ENCODE data around the gene FLOT2.
"Not testable (repeated sequence)": the region's sequence is repeated elsewhere in the genome, so short reads cannot be mapped to it uniquely, and the experiment has no call there.

Gene FLOT2

DNA sequence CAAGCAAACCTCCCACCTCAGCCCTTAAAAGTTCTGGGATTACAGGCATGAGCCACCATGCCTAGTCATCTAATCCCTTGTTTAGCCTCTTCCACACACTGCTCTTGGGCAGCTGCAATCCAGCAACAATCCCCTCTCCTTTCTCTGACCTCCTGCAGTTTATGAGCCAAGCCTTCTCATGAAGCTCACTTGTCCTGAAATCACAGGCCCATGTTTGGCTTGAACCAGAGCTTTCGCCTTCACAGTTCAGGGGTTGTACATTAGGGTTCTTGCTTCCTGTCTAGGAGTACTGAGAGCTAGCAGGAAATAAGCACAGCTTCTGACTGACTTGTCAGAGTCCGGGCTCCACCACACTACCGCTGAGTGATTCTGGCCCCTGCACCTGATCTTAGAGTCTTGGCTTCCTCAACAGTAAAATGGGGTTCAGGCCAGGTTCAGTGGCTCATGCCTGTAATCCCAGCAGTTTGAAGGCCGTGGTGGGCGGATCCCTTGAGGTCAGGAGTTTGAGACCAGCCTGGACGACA is 26.4 kb downstream of the FLOT2 start:
- DNase-seq, result peak; percentile 7 to 22

DNA sequence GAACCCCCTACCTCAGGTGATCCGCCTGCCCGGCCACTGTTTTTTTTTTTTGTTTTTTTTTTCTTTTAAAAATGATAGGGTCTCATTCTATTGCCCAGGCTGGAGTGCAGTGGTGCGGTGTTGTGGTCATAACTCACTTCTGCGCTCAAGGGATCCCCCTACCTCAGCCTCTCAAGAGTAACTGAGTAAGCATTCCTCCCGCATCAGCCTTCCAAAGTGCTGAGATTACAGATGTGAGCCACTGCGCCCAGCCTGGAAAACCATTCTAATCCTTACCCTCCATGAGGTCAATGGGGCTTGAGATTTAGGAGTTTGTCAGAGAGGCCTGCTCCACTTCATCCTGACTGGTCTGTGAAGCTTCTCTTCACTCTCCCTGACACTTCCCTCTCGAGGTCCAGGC is 30.3 kb downstream of the FLOT2 start:
- no peak for DNase-seq

DNA sequence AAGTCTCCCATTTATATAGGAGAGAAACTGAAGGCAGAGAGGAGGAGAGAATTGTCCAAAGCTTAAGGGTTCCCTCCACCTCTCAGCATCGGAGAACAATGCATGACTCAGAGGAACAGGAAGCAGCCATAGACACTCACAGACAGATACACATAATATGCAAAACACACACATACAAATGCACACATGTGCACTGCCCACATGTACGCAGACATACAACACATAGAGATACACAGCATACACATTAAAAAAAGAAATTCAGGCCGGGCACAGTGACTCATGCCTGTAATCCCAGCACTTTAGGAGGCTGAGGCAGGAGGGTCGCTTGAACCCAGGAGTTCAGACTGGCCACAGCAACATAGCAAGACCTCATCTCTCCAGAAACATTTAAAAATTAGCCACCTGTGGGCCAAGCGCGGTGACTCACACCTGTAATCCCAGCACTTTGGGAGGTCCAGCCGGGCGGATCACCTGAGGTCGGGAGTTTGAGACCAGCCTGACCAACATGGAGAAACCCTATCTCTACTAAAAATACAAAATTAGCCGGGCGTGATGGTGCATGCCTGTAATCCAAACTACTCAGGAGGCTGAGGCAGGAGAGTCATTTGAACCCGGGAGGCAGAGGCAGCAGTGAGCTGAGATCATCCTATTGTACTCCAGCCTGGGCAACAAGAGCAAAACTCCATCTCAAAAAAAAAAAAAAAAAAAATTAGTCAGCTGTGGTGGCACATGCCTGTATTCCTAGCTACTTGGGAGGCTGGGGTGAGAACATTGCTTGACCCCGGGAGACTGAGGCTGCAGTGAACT is 31.4 kb downstream of the FLOT2 start:
- peak; percentile 28 to 39 for DNase-seq

DNA sequence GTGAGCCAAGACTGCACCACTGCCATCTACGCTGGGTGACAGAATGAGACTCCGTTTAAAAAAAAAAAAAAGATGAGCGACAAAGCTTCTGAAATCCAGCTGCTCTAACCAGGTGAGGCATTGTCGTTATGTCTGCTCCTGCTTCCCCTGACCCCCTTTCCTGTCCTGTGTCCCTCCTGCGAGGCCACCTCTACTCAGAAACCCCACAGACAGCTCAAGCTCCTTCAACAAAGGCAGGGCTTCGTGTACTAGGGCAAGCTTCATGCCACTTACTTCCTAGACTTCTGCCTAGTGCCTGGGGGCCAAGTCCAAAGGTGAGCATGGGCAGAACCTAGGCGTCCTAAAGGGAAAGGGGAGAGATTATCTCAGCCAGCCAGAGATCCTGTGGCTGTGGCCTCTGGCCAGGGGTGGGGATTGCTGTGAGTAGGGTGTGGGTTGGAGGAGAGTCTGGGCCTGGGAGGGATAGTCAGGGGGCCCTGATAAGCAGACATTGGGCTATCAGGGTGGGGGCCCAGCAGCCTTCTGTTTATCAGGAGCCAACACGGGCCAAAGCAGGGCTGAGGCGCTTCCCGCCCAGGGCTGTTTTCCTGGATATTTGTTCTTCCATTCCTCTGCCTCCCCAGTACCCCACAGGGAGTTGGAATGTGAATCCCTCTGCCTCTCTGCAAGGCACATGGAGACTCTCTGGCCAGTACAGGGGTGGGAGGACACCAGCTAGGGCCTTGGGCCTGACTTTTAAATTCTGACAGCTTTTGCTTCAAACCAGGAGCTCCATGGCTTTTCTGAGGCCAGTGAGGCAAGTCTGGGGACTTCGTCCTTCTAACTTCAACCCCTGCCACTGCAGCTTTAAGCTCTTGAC is 32.3 kb downstream of the FLOT2 start:
- DNase-seq, result no peak

DNA sequence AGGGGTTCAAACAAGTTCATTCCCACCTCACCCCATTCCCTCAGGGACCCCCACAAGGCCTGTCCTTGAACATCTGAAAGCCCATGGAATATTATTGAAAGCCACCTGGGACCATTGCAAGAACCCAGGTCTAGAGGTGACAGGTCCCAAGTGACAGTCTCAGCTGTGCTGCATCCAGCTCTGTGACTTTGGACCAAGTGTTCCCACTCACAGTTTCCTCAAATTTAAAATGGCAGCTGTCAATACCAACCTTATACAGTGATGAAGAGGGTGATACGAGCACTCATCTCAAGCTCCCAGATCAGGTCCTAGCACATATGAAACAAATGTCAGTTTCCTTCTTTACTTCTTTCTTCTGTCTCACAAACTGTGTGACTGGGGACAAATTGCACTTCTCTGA is 33.6 kb downstream of the FLOT2 start:
- no peak for DNase-seq

DNA sequence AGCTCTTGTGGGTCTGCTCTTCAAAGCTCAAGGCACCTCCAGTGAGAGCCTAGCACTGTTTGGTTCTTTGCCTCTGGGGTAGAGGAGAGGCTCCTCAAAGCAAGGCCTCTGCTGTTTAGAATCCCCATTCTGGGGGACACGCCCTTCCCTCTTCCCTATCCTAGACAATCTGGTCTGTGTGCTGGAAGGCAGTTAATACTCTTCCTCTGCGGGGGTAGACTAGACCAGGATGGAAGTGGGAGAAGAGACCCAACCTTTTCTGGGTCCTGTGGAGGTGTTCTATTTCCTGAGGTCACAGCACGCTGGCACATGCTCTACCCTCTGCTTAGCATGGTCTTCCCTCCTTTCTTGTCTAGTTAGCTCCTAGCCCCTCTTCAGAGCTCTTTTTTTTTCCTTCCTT is 35.0 kb downstream of the FLOT2 start:
- no peak for DNase-seq

DNA sequence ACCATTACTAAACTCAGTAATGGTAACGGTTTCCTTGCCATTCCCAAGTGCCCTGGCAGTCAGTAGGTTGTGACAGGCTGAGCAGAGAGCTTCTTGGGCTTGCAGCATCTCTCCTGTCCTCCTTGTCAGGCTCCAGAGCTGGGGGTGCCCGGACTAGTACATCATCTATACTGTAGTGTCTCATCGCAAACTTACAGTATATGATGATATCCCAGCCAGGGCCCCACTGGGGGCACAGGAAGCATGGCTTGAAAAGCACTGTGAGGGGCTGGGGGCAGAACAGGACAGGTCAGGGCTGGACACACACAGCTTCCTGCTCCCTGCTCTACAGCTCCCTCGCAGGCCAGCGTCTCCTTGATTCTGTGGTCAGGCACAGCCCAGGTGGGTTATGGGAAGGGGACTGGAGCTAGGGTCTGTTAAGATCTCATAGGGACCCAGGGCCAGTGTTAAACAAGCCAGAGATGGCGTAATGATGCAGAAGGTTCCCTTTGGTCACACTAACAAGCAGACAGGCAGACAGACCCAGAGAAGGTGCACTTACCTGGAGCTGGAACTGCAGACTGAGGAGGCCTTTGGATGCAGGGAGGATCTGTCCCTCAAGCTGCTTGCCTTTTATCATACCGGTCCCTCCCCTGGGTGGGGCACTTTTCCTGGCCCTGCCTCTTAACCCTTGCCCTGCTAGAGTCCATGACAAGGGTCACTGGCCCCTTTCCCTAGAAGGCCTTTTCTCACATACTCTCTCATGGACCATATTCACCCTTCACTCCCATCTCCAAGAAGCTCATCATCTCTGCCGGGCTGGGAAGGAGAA is 35.9 kb downstream of the FLOT2 start:
- no peak for DNase-seq

DNA sequence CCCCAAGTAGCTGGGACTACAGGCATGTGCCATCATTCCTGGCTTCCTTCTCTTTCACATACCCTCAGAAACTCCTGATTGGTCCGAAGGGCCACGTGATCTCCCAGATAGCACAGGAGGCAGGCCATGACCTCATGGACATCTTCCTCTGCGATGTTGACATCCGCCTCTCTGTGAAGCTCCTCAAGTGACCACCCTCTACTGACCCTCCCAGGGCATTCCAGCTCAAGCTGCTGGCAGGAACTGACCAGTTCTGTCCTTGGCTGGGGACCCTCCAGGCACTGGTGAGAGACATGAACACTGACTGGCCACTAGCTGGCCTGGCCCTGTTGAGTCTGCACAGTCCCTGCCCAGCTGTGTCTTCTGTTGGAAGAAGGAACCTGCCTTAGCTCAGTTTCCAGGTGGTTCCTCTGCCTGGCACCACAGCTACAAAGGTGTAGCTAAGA is 37.1 kb downstream of the FLOT2 start:
- DNase-seq, result no peak

DNA sequence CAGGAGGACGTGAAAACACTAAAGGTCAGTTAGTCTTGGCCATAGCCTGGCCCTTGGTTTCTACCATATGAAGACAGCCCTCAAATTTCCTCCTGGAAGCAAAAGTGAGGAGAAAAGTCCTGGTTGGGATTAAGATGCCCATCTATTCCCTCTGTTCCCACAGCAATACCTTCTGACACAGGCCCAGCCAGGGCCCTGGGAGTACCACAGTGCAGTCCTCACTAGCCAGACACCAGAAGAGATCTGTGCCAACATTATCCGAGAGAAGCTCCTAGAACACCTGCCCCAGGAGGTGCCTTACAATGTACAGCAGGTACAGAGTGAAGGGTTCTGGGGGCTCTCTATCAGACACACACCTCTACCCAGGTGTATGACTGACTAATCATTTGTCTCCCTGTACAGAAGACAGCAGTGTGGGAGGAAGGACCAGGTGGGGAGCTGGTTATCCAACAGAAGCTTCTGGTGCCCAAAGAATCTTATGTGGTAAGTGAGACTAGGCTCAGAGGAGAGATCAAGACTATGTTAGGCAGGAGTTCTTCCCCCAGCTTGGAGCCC is 38.7 kb downstream of the FLOT2 start:
- no peak for DNase-seq

DNA sequence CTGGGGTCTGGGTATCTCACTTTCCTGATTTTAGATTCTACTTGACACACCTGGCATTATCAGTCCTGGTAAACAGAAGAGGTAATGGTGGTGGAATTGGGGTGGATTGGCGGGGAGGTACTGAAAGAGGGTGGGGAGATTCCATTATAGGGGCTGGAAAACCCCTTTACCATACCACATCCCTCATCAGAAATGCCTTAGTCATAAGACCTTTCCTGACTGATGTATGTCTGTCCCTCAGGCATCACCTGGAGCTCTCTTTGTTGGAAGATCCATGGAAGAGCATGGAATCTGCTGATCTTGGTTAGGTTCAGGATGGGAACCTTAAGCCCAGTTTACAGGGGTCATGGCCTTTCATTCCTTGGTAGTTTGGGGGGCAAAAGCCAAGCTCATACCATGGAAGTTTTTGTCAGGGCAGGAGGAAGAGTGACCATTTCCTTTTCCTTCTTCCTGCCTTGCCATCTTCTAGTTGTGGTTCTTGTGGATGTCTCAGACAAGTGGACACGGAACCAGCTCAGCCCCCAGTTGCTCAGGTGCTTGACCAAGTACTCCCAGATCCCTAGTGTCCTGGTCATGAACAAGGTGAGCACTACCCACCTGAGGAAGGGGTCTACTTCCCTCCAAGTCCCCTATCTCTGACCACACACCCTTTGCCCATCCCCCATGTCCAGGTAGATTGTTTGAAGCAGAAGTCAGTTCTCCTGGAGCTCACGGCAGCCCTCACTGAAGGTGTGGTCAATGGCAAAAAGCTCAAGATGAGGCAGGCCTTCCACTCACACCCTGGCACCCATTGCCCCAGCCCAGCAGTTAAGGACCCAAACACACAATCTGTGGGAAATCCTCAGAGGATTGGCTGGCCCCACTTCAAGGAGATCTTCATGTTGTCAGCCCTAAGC is 39.4 kb downstream of the FLOT2 start:
- DNase-seq, result no peak

DNA sequence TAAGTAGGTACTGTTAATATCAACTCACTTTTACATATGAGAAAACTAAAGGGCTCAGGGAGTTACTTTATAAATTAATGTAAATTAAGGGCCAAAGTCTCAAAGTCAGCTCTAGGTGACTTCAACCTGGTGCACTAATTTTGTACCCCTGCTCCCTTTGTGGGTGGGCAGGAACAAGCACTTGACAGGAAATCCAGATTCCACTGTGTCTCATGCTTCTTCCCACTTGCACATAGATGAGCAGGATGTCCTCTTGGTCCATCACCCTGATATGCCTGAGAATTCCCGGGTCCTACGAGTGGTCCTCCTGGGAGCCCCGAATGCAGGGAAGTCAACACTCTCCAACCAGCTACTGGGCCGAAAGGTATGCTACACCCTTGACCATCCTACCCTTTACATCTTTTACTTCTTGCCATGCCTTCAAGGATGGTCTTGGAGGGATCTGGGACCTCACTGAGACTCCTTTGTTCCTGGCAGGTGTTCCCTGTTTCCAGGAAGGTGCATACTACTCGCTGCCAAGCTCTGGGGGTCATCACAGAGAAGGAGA is 41.4 kb downstream of the FLOT2 start:
- DNase-seq, result no peak

DNA sequence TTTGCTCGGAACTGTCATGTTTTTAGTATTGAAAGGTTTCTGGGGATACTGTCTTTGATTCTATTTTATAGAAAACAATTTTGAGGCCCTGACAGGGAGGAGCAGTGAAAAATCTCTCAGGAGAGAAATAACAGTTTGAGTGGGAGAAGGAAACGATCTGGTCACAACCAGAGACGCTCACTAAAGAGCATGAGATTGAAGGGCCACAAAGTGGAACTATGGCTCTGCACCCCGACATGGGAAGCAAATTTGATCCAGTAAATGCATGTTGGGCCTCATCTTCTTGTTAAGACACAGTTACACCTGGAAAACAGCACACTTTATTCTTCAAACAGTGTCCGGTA is 42.2 kb downstream of the FLOT2 start:
- DNase-seq, result no peak

DNA sequence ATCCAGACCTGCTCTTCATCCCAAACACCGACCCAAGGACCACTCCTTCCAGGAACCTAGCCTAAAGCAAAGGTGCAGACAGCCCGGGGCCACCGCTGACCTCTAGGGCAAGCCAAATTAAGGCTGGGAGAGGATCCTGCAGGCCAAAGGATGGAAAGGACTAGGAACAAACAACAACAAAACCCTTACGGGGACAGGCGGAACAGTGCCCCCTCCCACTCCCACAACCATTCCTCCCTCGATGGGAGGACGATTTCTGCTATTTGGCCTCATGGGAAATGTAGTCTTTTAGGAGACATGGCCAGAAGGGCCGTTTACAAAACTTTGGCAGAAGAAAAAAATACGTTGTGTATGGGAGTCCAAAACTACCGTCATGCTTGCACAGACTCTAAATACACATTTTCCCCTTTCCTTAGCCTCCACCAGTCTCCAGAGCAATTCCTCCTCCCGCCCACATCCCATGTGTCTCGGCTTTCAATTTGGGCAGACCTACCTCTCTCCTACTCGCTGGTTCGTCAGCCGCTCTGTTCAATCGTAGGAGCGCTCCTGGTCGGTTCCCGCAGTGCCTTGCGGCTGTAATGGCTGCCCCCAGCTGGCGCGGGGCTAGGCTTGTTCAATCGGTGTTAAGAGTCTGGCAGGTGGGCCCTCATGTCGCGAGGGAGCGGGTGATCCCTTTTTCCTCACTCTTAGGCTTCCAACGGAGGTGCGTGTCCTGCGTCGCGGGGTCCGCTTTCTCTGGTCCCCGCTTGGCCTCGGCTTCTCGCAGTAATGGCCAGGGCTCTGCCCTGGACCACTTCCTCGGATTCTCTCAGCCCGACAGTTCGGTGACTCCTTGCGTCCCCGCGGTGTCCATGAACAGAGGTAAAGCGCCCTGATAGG is 42.8 kb downstream of the FLOT2 start, which contains the start of gene ERAL1:
Gene ERAL1 (plus strand): TSS at position 560 of the 879 bp plus-strand sequence. CDS start 19 bp downstream, at position 579.
- DNase-seq, result peak; percentile 90

DNA sequence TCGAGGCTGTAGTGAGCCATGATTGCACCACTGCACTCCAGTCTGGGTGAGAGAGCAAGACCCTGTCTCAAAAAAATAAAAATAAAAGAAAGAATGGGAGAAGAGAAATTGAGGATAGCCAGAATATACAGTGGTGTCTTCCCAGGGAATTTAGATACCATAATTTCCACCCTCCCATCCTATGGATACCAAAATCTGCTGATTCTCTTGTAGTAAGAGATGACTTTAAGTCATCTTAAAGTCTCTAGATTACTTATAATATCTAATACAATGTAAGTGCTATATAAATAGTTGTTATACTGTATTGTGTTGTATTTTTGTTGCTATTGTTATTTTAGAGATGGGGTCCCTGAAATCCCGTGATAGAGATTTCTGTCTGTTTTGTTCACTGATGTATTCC is 44.2 kb downstream of the FLOT2 start:
- DNase-seq, result no peak

DNA sequence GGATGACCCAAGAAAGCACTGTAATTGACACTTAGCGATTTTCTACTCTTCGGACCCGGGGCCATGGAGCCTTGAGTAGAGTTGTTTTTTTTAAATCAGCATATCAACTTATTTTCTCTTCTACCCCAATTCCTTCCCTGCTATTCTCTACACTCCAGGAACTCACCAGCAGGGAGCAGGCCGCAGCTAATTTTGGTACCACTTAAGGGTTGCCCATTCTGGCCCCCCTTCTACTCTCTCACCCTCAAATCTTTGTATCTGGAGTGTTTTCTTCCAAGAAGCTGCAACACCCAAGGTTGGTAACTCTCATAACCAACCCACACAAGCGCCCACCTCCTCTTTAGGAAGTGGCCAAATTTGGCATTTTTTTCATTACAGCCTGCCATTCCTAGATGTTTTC is 48.3 kb downstream of the FLOT2 start:
- DNase-seq, result peak; percentile 4 to 19

DNA sequence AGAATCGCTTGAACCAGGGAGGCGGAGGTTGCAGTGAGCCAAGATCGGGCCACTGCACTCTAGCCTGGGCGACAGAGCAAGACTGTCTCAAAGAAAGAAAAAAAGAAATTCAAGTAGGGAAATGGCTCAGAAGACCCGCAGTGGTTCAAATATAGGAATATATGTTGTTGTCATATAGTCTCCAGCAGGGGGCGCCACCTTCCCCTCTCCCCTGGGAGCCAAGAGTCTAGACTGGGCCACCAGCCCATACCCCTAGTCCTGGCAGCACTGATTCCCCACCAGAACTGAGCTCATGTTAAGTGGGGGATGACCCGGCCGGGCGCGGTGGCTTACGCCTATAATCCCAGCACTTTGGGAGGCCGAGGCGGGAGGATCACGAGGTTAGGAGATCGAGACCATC is 48.9 kb downstream of the FLOT2 start:
- DNase-seq, result peak; percentile 40 to 60

DNA sequence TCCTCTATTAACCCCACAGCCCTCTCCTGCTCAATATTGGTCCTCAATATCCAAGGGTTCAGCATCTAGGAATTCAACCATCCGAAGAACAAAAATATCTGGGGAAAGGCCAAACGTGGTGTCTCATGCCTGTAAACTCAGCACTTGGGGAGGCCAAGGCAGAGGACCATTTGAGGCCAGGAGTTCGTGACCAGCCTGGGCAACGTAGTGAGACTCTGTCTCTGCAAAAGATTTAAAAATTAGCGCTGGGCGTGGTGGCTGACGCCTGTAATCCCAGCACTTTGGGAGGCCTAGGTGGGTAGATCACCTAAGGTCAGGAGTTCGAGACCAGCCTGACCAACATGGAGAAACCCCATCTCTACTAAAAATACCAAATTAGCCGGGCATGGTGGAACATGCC is 50.8 kb downstream of the FLOT2 start:
- not testable (repeated sequence) for DNase-seq

DNA sequence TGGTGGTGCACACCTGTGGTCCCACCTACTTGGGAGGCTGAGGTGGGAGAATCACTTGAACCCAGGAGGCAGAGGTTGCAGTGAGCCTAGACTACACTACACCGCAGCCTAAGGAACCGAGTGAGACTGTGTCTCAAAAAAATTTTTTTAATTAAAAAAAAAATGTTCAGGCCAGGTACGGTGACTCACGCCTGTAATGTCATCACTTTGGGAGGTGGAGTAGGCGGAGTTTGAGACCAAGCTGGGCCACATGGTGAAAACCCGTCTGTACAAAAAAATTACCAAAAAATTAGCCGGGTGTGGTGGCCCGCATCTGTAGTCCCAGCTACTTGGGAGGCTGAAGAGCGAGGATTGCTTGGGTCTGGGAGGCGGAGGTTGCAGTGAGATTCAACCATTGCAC is 51.3 kb downstream of the FLOT2 start:
- no peak for DNase-seq

DNA sequence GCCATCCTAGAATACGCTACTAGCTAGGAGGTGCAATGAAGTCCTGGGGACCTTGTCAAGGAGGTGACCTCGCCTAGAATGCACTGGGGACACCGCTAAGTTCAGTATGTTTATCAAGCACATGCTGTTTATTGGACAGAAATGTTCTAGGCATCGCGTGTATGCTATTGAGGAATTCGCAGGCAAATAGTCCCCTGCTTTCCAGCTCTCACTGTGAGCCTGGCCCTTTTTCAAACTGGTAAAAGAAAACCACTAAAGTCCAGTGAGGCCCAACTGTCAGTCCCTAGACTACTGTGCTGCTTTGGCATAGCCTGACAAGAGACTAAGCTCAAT is 53.8 kb downstream of the FLOT2 start:
- no peak for DNase-seq

DNA sequence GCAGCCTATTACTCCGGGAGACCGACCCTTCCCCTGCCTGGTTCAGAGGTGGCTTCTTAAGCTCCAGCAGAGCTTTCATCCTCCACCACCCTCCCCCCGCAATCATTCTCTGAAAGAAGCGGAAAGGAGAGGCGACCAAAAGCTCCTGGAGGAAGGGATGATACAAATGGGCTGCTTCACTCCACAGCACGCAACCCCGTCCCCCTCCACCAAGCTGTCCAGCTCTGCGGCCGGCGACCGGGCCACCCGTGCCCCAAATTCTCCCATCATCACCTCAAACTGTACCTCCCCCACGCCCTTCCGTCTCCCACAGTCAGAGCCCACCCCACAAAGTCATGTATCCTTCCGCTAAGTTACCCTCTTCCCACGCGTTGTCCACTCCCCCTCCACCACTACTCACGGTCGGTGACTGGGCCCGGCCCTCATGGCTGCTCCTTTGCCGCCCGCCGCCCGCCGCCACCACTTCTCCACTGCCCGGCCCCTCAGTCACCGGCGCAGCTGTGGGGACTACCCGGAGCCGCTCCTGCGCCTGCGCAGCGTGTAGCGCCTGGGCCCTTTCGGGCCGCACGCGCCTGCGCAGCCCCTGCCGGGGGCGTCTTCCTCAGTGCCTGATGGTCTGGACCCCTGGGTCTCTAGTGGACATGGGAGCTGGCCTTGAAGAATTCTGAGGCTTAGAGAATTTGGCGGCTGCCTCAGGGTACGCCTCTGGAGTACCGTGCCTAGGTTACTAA is 55.1 kb downstream of the FLOT2 start, which contains the start of gene FAM222B:
Gene FAM222B (minus strand): TSS at position 509 of the 731 bp plus-strand sequence. CDS start 76,123 bp downstream, outside the sequence.
- DNase-seq, result peak; percentile 70 to 71

Data from Kasumi-1 (cell line).